GM18511 (cell line): ENCODE data around the gene ARG2.
"Not testable (repeated sequence)": the region's sequence is repeated elsewhere in the genome, so short reads cannot be mapped to it uniquely, and the experiment has no call there.

Experiments used
- ATAC-seq: cut with Tn5 transposase; IDR thresholded peaks from one replicate; pipeline ENCODE4 v1.9.1; 2021; ENCODE audit warnings: mild to moderate bottlenecking, moderate library complexity; ENCODE audit not compliant: unreplicated experiment

Gene ARG2

DNA sequence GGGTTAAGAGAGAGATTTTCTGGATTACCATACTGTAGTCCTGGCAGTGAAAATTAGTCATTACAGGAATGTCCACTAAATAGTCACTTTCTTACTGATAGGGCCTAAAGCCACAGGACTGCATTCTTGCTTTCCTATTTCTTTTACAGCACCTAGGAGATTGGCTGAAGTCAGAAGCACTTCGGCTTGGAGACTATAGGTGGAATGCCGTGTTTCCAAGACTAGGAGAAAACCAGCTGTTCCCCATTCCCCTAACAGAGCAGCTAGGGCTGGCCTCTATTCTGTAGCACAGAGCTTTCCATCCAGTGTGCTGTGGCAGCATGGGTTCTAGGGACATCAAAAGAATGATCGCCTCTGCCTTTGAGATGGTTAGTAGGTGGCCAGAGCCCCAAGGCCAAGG is 34.7 kb upstream of the ARG2 start:
- ATAC-seq: no peak

DNA sequence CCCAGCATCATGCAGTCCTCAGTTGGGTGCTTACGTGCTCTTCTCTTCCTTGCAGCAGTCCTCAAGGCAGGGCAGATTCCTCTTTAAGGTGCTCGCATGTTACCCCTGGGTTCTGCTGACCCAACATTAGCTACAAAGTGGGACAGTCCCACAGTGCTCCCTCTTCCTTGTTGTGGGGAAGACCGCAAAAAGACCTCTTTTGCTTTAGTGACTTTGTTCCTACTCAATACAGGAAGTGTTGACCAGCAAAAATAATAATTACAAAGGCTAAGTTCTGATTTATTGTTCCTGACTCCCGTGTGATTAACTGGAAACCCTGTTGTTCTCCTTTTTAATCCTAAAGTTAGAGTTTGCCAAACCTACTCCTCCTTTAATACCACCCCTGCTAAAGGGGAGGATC is 33.4 kb upstream of the ARG2 start:
- ATAC-seq: no peak

DNA sequence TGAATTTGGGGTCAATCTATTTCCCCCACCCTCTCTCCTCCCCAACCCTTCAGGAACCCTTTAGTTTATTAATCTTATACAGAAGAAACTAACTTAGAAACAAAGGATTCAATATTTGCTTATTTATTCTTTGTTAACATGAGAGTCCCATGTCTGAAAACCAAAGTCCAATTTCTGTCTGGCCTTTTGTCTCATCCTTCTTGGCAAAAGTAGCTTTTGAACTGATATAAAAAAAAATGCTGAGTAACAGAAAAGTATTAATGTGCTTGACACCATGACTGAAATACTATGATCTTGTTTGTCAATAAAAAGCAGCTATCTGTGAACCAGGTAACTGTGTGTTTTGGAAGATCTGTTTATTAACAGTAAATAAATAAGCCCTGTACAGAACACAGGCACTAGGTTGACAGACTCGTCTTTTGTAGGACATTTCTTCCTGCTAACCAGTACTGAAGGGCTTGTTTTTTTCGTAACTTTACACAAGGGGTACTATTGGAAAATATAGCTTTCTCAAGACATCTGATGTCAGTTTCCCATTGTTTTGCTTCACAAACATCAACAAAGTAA is 30.4 kb upstream of the ARG2 start:
- ATAC-seq: no peak

DNA sequence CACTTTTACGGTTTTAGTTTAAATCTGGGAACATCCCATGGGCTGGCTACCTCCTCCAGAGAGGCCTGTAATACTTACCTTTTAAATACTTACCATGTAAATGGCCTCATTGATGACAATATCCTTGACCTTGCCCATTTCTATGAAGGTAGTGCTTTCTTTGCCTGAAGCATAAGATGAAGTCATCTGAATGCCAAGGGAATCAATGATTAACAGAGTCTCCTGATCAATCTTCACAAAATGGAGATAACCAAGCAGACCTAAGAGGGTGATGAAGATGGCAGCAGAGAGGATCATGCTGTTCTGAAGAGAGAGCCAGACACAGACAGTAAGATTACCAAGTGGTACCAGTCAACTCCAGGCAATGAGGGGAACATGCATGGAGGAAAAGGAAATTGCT is 26.1 kb upstream of the ARG2 start:
- not testable (repeated sequence) for ATAC-seq

DNA sequence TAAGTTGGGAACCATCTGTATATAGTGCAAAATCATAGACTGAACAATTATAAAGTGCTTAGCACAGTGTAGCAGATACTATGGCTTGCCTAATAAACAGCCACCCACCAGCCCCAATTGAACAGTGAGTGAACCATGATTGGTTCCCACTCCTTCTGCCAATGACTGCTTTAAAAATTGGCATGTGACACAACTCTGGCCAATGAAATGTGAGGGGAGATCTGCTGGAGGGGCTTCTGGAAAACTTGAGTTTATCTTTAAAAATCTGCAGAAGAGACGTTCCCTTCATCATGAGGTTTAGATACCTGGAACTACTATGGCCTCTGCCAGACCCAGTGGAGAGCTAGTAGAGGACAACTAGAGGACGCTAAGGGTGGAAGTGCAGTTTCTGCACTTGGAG is 24.3 kb upstream of the ARG2 start:
- ATAC-seq: no peak

DNA sequence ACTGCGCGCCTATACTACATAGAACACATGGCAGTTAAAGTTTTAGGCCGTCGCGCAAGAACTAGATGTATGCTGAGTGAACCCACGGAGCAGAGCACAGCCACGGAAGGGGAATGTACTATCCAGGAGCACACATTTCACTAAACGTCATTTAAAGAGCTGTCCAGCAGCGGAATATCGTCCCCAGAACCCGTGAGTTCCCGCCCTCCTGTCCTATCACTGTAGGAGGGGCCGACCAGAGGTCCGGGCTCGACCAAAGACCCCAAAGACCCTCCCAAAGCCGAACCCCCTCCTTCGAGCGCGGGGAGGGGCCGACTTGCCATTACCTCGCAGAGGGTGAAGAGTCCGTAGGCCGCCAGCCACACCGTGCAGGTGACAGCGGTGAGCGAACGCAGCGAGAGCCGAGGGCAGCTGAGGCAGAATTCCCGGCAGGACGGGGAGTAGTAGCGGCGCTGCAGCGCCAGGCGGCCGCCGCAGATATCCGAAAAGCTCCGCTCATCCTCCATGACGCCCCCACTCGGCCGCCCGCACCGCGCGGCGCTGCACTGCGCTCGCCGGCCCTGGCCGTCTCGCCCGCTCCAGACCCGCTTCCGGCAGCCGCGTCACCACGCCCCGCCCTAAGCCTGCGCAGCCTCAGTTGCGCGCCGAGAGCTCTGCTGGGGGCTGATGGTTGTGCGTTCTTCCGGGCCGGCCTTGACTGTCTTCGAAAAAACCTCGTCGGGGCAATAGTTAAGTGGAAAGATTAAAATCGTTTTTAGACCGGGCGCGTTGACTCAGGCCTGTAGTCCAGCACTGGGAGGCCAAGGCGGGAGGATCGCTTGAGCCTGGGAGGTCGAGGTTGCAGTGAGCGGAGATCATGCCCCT is 19.8 kb upstream of the ARG2 start, which contains the start of gene PIGH:
TSS of gene PIGH (minus strand) at position 571 of the 864 bp plus-strand sequence. CDS start at position 506, 65 bp downstream.
- peak; percentile 93 for ATAC-seq

DNA sequence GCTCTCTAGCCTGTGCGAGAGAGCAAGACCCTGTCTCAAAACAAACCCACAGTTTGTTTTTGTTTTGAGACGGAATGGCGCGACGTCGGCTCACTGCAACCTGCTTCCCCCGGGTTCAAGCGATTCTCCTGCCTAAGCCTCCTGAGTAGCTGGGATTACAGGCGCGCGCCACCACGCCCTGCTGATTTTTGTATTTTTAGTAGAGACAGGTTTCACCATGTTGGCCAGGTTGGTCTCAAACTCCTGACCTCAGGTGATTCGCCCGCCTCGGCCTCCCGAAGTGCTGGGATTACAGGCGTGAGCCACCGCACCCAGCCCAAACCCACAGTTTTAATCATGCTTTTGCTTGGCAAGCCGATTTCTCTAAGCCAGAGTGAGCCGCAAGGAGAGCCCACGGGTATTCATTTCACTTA is 19.2 kb upstream of the ARG2 start:
- not testable (repeated sequence) for ATAC-seq

DNA sequence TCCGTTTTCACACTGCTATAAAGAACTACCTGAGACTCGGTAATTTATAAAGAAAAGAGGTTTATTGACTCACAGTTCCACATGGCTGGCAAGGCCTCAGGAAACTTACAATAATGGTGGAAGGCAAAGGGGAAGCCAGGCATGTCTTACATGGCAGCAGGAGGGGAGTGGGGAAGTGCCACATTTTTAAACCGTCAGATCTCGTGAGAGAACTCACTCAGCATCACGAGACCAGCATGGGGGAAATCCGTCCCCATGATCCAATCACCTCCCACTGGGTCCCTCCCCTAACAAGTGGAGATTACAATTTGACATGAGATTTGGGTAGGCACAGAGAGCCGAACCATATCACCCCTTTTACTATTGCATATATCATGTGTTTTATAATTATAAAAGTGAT is 17.6 kb upstream of the ARG2 start:
- no peak for ATAC-seq

DNA sequence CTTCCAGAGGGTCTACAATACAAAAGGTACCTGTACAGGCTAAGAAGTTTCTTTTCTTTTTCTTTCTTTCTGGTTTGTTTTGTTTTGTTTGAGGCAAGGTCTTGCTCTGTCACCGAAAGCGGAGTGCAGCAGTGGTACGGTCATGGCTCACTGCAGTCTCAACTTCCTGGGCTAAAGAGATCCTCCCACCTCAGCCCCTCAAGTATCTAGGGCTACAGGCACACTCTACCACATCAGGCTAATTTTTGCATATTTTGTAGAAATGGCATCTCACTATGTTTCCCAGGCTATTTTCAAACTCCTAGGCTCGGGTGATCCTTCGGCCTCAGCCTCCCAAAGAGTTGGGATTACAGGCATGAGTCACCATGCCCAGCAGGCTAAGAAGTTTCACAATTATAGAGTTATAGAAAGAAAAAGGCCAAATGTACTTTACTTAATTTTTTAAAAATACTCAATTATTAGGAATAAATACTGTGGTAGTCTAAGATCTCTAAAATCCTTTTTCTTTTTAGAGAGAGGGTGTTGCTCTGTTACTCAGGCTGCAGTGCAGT is 16.6 kb upstream of the ARG2 start:
- ATAC-seq: peak; percentile 69

DNA sequence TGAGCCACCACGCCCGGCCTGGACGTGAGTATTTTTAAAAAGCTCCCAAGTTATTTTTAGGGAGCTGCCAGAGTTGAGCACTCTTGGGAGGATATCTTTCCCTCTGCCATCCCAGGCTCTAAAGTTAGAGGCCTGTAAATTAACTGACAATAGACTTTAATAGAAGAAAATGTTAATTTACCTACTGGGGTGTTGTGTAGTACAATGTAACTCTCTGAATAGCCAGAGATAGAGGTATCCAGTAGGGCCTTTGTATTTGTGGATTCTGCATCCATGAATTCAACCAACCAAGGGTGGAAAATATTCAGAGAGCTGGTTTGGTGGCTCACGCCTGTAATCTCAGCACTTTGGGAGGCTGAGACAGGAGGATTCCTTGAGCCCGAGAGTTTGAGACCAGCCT is 12.1 kb upstream of the ARG2 start:
- no peak for ATAC-seq

DNA sequence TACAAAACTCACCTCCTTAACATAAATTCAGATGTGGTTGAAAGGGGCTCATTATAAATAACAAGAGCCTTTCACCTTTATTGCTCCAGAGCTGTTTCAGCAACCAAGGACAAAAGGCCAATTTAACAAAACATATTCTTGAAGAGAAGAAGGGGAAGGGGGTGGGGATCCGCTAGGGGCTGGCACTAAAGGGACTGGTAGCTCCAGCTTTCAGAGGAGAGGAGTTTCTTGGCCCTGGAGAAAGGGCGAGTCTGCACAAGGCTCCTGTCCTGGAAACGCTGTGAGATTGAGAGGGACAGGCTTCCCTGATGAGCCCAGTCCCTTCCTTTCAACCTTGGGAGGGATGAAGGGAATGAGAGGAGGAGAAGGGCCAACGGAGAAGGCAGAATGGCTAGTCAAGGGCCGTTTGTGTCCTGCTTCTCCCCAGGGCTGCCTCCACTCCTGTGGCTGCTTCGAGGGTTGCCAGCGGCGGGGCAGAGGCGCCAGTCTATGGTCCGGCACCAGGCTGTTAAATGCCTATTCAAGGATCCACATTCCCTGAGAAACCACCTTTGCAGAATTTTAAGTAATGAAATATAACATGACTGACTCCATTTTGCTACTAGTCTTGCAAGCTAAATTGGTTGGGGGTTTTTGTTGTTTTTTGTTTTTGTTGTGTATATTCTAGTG is 9.9 kb upstream of the ARG2 start:
- ATAC-seq: no peak

DNA sequence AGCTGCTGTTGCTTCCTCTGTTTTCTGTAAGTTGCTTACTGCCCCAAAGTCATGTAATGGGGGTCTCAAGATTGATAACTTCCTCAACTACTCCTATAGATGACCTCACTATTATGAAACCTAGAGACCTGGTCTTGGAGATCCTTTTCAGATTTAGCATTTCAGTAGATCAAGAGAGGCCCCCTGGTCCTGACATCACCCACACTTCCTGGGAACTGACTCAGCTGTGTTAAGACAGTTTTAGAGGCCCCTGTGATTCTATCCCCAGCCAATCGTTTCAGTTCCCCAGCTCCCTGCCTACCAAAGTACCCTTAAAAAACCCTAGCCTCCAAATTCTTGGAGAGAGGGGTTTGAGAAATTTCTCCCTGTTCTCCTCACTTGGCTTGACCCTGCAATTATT is 9.2 kb upstream of the ARG2 start:
- no peak for ATAC-seq

DNA sequence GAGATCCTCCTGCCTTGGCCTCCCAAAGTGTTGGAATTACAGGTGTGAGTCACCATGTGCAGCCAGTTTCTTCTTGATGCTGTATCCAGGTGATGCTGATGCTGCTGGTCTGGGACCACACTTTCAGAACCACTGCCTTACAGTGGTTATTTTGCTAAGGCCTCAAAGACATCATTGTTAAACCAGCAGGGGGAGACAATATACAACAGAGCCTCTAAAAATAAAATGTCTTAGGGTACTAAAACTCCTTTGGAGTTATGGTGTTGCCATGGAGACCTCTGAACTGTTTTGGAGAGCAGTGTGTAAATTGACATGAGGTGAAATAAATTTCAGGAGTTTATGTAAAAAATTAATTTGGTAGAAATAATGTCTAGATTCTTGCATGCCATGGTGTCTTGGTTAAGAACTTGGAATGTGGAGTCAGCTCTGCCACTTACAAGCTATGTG is 1.1 kb upstream of the ARG2 start:
- no peak for ATAC-seq

DNA sequence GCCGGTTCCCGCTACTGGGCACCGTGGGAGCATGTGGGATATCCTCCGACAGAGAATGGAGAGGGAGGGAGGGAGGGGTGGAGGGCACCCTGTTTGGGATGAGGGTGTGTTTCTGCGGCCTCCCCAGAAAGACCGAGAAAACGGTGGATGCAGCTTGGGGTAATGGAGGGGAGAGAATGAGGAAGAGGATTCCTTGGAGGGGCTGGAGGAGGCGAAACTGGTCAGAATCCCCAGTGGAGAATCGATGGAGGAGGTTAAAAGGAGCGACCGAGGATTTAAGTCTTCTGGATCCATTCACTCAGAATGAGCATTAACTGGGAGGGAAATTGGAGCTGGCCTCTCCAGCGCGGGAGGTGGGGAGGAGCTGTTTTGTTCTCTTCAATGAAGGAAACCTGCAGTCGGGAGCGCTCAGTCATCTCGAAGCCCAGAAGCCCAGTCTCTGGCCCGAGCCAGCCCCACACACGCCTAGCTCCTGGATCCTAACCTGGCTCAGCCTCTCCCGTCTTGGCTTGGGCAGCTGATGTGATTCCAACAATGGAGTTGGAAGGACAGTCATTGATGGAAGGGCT is 581 bp downstream of the ARG2 start:
- no peak for ATAC-seq

DNA sequence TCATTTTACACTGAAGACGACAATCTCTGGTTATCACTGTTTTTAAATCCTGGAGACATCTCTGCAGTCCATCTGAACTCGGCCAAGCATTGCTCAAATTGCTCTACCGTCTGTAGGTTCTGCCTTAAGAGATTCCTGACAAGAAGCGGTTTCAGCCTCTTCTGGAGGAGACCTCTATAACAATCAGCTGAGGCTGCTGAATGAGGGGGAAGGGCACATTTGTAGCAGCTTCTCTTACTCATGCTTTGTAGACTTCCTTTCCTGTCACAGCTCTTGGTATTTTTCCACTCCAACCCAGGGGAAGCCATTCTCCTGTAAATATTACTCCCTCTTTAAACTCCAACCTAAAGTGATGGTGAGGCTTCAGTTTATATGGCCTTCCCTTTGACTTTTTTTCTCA is 3.0 kb downstream of the ARG2 start:
- no peak for ATAC-seq

DNA sequence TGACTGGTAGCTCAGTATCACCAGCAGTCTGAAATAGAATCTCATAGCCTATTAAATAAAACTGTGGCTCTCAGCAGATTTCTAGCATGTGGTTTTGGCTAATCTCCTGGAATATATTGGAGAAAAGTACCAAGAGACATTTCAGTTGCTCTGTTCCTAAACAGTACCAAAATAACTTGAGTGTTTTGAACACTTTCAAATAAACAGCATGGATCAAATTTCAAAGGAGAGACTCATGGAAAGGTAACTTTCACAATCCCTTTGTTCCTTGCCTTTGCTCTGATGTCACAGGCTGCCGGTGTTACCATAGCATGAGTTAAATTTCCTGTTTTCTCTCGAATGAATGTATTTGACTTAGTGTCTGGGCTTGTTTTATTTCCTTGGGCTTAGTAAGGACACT is 3.4 kb downstream of the ARG2 start:
- ATAC-seq: no peak

DNA sequence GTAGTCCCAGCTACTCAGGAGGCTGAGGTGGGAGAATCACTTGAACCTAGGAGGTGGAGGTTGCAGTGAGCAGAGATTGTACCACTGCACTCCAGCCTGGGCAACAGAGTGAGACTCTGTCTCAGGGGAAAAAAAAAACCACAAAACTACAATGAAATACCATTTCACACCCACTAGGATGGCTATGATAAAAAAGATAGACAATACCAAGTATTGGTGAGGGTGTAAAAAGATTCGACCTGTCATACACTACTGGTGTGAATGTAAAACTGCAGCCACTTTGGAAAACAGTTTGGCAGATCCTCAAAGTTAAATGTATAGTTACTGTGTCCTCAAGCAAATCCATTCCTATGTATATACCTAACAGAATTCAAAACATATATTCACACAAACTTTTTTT is 6.4 kb downstream of the ARG2 start:
- not testable (repeated sequence) for ATAC-seq

DNA sequence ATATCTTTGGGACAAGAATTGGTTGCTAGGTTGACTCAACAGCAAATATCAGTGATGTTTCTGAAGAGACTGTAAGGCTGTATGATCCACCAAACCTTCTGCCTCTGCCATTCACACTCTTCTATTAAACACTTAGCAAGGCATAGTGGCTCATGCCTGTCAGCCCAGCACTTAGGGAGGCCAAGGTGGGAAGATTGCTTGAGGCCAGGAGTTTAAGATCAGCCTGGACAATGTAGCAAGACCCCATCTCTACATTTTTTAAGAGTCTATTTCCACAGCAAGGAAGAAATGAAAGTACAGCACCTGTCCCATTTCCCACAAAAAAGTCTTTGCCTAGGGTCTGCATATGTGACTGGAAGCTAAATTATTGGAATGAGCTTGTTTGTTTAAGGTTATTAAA is 7.8 kb downstream of the ARG2 start:
- ATAC-seq: no peak

DNA sequence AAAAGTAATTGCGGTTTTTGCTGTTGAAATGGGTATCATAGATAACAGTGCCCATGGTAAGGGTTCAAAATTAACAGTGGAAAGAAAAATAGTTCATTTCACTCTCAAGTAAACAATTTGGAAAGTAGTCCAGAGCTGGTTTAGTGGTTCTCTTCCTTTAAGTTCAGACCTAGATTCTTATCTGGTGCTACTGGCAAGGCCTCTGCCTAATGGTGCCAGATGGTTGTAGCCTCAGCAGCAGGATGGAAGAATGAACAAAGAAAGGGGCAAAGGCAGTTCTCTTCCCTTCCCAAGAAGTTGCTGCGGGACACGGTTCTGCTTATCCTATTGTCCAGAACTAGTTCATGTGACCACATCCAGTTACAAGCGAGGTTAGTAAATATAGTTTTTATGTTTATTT is 10.5 kb downstream of the ARG2 start:
- no peak for ATAC-seq

DNA sequence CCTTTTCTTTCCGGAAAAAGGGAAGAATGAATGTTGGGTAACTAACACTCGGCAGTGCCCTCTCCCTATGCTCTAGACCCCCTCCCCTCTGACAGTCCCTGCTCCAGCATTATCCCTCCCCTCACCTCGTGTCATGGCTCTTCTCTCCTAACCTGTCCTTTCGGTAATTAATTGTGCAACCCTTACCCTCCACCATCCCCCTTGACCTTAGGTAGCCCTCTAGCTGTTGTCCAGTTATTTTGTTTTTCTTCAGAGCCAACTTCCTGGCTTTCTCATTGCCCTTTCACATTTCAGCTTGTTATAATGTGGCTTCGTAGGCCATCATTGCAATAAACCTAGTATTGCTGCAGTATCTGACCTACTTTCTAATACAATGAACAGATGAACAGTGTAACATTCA is 11.2 kb downstream of the ARG2 start:
- ATAC-seq: no peak

DNA sequence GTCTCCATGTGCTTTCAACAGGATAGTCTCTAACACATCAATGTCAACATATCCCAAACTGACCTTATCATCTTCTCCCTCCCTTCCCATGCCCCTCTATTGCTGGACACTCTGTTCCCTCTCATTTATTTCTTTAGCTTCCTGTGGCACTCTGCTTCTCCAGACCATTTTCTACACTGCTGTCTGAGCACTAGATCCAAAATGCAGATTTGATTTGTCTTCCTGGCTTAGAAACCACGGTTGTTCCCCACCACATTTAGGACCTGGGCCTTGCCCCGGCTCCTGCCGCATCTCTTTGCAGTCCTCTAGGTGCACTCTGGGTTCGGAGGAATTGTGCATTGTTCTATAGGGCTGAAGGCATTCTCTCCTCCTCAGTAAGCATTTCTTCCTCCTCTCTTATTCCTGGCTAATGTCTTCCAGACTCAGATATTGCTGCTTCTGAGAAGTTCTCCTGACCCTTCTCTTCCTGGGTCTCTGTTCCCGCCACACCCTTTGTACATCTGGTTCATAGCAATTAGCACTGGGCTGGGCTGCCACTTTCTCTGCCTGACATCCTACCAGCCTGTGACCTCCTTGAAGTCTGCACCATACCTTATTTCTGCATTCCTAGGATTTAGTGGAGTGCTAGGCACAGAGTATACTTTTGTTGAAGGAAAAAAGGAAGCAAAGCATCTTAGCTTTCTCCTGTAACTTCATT is 13.9 kb downstream of the ARG2 start:
- no peak for ATAC-seq
